ENCODE data around the gene IGFBP4. TPM values are rescaled to one million over a fixed set of nuclear protein-coding genes. Genes with fewer than 3 reads are reported as not detected.

The IGFBP4 gene
- total RNA-seq, 2 donors from 2014 or later, result 47.1 to 58.4 TPM

DNA sequence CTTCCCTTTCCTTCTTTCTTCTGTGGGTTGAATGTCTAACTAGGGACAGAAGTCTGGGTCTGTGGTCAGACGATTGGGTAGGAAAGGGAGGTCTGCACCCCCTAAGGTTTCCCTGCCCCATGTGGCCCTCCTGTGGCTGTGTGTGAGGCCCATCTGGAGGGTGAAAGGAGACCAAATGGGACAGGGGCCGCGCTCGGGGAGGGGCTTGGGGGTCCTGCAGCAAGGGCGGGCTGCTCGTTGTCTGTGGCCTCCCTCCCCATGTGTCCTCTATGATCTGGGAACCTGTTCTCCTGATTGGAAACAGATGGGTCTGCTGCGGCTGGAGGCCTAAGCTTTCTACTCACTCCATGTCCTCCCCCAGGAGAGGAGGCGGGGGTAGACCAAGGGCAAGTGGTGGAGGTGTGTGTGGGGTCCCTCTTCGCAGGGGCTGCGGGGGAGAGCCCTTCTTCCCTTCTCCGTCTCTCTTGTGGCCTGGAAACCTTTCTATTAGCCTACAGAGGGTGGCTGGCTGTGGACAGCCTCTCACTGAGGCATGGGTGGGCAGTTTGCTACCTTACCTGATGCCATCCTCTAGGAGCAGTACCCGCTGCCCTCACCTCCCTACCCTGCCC is 18.6 kb downstream of the IGFBP4 start:
- DNase-seq (no peak), ATAC-seq (replicated peaks in 1 of 2) (no peak)
- Mint-ChIP-seq H3K27ac (no peak overlapping the region), H3K4me1 (ENCODE audit: low read depth) (no peaks in the 10 kb centered on the region), H3K9me3 (no peaks in the 10 kb centered on the region), H3K27me3 (ENCODE audit: low read depth) (peaks cover 10% of the 10 kb centered on the region), H3K4me3 (no peak overlapping the region), H3K36me3 (ENCODE audit: insufficient read depth in 2 of 2) (no peaks in the 10 kb centered on the region)

DNA sequence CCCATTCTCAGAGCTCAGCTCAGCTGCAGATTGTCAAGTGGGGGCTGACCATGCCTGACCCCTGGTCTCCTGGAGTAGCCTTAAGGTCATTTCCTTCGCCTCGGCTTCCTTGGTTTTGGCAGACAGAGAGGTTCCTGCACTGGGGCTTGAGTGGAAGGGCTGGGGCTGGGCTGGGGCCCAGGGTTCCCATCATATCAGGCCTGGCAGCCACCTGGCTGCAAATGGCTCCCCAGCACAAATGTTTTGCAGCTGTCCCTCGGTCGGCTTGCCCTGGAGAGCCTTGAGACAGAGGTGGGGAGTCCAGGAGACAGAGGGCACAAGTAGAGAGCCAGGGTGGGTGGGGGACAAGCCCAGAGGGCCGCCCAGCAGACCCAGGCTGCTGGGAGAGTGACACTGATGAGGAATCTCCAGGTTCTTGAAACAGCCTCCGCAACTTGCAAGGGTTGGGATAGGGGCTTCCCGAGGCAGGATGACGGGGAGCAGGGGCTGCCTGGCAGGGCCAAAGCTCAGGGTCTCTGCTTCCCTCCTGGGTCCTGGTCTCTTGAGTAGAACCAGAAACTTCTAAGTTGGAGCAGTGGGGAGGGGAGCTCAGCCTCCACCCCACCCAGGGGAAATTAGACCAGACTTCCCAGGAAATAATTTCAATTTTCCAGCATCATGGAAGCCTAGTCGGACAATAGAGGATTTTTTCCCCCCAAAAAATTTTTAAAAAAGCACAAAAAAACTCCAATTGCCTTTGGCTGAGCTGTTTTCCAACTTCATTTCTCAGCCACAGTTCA is 19.3 kb downstream of the IGFBP4 start:
- Mint-ChIP-seq H3K27me3 (ENCODE audit: low read depth) (peaks cover 10% of the 10 kb centered on the region), H3K27ac (no peak overlapping the region), H3K4me1 (ENCODE audit: low read depth) (no peaks in the 10 kb centered on the region), H3K9me3 (no peaks in the 10 kb centered on the region), H3K36me3 (ENCODE audit: insufficient read depth in 2 of 2) (no peaks in the 10 kb centered on the region), H3K4me3 (no peak overlapping the region)
- ATAC-seq (replicated peaks in 1 of 2), result no peak
- no peak for DNase-seq

DNA sequence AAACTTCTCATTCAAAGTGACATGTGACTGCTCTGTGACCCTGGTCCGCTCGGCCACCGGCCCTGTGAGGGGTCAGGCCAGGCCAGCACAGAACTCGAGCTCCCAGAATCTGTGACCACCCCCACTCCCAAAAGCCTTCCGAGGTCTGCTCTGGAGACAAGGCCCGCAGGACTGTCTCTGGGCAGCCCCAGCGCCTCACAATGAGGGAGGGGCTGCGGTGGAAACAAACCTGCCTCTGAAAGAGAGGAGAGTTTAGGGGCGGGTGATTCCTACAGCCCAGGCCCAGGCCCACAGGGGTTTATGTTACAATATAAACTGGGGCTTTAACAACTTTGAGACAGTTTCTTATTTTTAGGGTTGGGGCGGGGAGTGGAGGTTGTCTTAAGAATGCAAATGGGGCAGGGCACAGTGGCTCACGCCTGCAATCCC is 19.9 kb downstream of the IGFBP4 start:
- Mint-ChIP-seq H3K9me3 (no peaks in the 10 kb centered on the region), H3K27me3 (ENCODE audit: low read depth) (peaks cover 10% of the 10 kb centered on the region), H3K27ac (no peak overlapping the region), H3K4me1 (ENCODE audit: low read depth) (no peaks in the 10 kb centered on the region), H3K4me3 (no peak overlapping the region), H3K36me3 (ENCODE audit: insufficient read depth in 2 of 2) (no peaks in the 10 kb centered on the region)
- DNase-seq (no peak), ATAC-seq (replicated peaks in 1 of 2) (no peak)

DNA sequence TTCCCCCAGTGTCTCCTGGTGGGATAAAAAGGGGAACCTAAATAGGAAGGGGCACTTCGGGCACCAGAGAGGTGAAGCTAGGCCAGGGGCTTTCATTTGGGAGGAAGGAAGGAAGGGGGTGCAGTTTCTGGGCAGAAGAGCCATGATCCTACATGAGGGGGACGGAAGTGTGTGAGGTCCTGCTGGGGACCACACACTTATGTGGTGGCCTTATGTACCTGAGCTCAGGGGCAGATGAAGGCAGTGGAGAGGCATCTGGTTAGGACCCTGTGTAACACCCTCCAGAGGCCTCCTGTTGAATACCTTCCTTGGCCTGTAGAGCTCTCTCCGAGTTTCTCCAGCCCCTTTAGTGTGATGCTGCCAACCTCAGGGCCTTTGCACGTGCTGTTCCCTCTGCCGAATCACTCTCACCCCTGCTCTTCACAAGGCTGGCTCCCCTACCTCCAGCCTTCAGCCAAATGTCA is 21.2 kb downstream of the IGFBP4 start:
- Mint-ChIP-seq H3K36me3 (ENCODE audit: insufficient read depth in 2 of 2) (no peaks in the 10 kb centered on the region), H3K27me3 (ENCODE audit: low read depth) (peaks cover 13% of the 10 kb centered on the region), H3K4me1 (ENCODE audit: low read depth) (no peaks in the 10 kb centered on the region), H3K9me3 (no peaks in the 10 kb centered on the region), H3K27ac (no peak overlapping the region), H3K4me3 (no peak overlapping the region)
- DNase-seq, result no peak
- ATAC-seq (replicated peaks in 1 of 2), result no peak

DNA sequence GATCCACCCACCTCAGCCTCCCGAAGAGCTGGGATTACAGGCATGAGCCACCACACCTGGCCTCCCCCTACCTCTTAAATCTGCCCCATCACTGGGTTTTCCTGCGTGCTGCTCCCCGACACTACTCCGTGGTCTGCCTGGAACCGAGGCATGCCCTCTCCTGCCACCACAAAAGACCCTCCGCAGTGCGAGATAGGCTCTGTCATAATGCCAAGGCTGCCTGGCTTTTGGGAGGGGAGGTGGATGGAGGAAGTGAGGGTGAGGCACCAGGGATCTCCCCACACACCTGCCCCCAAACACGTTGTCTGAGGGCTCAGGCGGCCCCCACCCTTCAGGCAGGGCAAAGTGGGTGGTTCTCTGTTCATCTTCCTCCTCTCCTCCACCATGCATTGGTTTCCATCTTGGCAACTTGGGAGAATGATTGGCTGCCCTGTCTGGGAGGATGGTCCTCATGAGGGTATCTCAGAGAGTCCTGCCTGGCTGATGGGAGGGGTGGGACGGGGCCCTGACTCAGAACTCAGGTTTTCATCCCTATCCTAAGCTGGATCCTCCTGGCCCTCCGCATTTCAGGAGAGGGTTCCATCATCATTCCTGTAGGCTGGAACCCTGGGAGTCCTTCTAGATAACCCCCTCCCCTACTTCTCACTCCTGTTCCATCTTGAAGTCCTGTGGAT is 23.2 kb downstream of the IGFBP4 start:
- H3K4me3 Mint-ChIP-seq, result no peak overlapping the region
- DNase-seq (no peak), ATAC-seq (replicated peaks in 1 of 2) (no peak)
- no peaks in the 10 kb centered on the region for H3K36me3 Mint-ChIP-seq (ENCODE audit: insufficient read depth in 2 of 2)
- no peak overlapping the region for H3K27ac Mint-ChIP-seq
- no peaks in the 10 kb centered on the region for H3K9me3 Mint-ChIP-seq
- peaks cover 17% of the 10 kb centered on the region for H3K27me3 Mint-ChIP-seq (ENCODE audit: low read depth)
- no peaks in the 10 kb centered on the region for H3K4me1 Mint-ChIP-seq (ENCODE audit: low read depth)

DNA sequence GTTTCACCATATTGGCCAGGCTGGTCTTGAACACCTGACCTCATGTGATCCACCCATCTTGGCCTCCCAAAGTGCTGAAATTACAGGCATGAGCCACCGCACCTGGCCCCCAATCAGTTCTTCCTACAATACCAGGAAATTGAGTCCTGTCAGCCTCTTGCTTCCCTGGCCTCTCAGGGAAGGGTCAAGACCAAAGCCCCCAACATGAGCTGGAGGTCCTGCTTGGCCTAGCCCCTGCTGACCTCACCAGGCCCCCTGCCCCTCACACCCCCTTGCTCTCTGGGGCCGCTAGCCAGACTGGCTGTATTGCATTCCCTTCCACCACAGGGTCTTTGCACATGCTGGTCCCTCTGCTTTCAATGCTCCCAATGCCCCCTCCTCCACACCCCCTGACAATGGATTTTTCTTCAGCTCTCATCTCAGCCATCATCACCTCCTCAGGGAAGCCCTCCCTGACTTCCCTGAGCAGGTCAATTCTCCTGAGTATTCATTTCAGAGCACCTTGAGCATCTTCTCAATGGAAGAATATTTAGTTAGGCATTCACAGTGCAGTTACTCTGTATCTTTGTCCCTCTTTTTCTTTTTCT is 24.1 kb downstream of the IGFBP4 start:
- Mint-ChIP-seq H3K36me3 (ENCODE audit: insufficient read depth in 2 of 2) (no peaks in the 10 kb centered on the region), H3K27ac (no peak overlapping the region)

DNA sequence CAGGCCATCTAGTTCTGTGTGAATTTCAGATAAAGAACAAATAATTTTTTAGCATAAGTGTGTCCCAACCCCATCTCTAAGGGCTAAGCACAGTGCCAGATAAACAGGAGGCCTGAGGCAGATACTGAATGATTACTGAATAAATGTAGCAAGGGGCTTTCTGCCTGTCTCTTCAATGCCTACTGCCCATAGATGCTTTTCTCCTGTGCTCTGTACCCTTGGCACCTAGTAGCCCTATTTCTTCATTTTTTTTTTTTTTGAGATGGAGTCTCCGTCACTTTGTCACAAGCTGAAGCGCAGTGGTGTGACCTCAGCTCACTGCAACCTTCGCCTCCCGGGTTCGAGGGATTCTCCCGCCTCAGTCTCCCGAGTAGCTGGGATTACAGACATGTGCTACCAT is 25.3 kb downstream of the IGFBP4 start:
- Mint-ChIP-seq H3K27ac (no peak overlapping the region), H3K36me3 (ENCODE audit: insufficient read depth in 2 of 2) (no peaks in the 10 kb centered on the region), H3K4me3 (no peak overlapping the region), H3K9me3 (no peaks in the 10 kb centered on the region), H3K4me1 (ENCODE audit: low read depth) (no peaks in the 10 kb centered on the region), H3K27me3 (ENCODE audit: low read depth) (peaks cover 17% of the 10 kb centered on the region)
- no peak for ATAC-seq (replicated peaks in 1 of 2)
- no peak for DNase-seq

More for the DNA sequence above, 24.1 kb downstream of the IGFBP4 start:
- no peak overlapping the region for H3K4me3 Mint-ChIP-seq
- ATAC-seq (replicated peaks in 1 of 2) (no peak), DNase-seq (no peak)
- H3K4me1 Mint-ChIP-seq (ENCODE audit: low read depth), result no peaks in the 10 kb centered on the region
- no peaks in the 10 kb centered on the region for H3K9me3 Mint-ChIP-seq
- peaks cover 17% of the 10 kb centered on the region for H3K27me3 Mint-ChIP-seq (ENCODE audit: low read depth)

DNA sequence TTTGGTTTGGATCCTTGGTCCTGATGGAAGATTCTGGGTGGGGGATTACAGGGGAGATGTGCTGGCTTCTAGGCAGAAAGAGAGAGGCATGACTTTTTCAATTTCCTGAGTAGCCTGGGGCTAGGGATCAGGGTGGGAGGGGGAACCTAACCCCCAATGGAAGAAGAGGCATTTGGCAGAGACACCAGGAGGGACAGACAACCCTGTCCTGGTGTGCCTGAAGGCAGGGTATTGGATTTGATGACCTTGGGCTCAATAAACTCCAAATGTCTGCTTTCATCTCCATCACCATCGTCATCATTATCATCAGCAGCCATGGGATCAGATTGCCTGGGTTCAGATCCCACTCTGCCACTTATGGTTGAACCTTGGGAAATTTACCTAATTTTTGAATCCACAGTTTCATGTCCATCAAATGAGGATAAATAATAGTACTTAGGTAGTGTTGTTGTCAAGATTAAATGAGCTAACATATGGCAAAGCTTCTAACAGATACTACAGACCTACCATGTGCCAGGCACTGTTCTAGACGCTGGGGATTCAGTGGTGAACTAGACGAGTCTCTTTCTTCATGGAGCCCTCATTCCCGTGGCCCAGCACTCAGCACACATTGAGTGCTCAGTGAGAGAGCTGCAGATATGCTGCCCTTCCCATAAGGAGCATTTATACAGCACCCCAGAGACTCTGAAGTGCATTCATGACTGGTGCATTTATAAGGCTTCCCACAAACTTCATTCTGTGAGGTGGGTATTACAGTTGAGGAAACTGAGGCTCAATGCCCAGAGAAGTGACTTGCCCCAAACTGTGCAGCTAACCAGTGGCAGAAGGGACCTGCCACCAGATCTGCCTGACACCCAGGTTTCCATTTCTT is 26.8 kb downstream of the IGFBP4 start:
- H3K9me3 Mint-ChIP-seq, result no peaks in the 10 kb centered on the region
- no peaks in the 10 kb centered on the region for H3K4me1 Mint-ChIP-seq (ENCODE audit: low read depth)
- H3K4me3 Mint-ChIP-seq, result no peak overlapping the region
- no peak overlapping the region for H3K27ac Mint-ChIP-seq
- no peak for DNase-seq
- H3K36me3 Mint-ChIP-seq (ENCODE audit: insufficient read depth in 2 of 2), result no peaks in the 10 kb centered on the region
- H3K27me3 Mint-ChIP-seq (ENCODE audit: low read depth), result peaks cover 17% of the 10 kb centered on the region
- no peak for ATAC-seq (replicated peaks in 1 of 2)

DNA sequence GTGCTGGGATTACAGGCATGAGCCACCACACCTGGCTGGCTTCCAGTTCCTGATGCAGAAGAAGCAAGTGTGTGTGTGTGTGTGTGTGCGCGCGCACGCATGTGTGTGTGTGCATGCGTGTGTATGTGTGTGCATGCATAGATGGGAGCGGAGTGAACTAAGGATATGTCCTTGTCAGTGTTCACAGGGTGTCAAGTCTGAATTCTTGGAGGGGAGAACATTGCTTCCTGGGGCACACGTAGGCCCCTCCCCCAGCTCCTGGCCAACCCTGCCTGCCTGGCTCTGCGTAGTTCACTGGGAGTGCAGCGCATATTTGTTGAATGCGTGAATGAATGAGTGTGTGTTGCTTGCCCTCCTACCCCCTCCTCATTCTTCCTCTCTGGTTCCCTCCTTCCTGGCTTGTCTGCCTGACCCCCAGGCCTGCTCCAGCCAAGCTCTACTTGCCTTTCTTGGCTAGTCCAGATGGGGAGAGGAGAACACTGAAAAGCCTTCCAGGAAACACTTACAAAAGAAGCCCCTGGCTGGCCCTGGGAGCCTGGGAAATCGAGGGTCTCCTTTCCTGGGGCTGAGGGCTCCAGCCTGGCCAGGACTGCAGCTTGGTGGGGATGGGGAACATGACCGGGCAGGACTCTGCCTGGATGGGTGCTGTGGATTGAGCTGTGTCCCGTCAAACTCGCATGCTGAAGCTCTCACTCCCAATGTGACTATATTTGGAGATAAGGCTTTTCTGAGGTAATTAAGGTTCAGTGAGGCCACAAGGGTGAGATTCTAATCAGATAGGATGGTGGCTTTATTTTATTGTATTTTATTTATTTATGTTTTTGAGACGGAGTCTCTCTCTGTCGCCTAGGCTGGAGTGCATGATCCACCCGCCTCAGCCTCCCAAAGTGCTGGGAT is 27.9 kb downstream of the IGFBP4 start:
- Mint-ChIP-seq H3K9me3 (no peaks in the 10 kb centered on the region), H3K4me3 (no peak overlapping the region), H3K4me1 (ENCODE audit: low read depth) (no peaks in the 10 kb centered on the region), H3K36me3 (ENCODE audit: insufficient read depth in 2 of 2) (peaks cover 0 to under 1% of the 10 kb centered on the region in 2 donors), H3K27me3 (ENCODE audit: low read depth) (peaks cover 11% of the 10 kb centered on the region), H3K27ac (no peak overlapping the region)
- DNase-seq, result no peak
- ATAC-seq (replicated peaks in 1 of 2), result no peak

DNA sequence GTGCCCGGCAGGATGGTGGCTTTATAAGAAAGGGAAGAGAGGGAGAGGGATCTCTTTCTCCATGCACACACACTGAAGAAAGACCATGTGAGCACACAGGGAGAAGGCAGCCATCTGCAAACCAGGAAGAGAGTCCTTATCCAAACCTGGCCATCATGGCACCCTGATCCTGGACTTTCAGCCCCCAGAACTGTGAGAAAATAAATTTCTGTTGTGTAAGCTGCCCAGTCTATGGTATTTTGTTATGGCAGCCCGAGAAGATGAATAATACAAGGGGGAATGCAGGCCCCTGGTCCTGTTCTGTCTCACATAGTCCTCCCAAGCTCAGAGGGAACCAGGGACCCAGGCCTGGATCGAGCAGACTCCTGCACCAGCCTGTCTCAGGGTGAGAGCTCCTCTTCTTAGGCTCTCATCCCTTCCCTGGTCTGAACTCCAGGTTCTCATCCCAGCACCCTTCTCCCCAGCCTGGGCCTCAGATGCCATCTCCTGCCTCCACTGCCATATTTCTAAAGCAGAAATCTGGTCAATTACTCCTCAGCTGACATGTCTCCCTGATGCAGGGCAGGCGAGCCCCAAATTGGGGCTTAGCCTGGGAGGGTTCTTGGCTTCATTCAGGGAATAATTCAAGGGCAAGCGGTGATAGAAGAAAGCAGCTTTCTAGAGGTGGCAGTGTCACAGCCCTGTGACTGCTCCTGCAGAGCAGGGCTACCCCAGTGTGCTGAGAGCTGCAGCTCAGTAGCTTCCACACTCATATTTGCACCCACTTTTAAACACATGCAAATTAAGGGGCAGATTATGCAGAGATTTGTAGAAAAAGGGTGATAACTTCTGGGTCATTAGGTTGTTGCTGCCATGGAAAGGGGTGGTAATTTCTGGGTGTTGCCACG is 28.8 kb downstream of the IGFBP4 start:
- peaks cover 7% of the 10 kb centered on the region for H3K4me1 Mint-ChIP-seq (ENCODE audit: low read depth)
- ATAC-seq (replicated peaks in 1 of 2) (no peak), DNase-seq (no peak)
- H3K27ac Mint-ChIP-seq, result no peak overlapping the region
- peaks cover 0 to 1% of the 10 kb centered on the region in 2 donors for H3K36me3 Mint-ChIP-seq (ENCODE audit: insufficient read depth in 2 of 2)
- no peaks in the 10 kb centered on the region for H3K9me3 Mint-ChIP-seq
- no peak overlapping the region for H3K4me3 Mint-ChIP-seq
- H3K27me3 Mint-ChIP-seq (ENCODE audit: low read depth), result peaks cover 7% of the 10 kb centered on the region

DNA sequence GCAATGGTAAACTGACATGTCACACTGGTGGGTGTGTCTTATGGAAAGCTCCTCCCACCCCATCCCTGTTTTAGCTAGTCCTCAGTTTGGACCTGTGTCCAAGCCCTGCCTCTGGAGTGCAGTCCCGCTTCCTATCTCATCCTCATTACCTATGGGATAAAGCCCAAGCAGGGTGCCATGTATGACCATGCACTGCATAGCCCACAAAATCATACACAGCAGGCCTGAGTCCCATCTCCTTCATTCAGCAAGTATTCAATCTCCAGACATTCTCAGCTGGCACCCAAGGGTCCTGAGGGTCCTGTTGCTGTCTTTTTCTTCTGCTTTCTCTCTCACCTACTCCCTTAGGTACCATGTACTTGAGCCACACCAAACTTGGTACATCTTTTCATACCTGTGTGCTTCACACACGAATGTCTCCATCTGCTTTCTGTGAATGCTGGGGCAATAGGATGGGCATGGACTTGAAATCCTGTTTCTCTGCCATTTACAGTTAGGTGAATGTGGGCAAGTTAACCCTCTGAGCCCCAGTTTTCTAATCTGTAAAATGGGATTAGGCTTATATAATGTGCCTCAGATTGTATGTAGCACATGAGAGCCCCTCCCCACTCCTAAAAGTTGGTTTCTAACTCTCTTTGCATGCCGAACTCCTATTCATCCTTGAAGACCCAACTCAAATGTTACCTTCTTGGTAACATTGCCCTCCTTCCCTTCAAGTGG is 29.6 kb downstream of the IGFBP4 start:
- Mint-ChIP-seq H3K27me3 (ENCODE audit: low read depth) (peaks cover 7% of the 10 kb centered on the region), H3K4me1 (ENCODE audit: low read depth) (peaks cover 11% of the 10 kb centered on the region), H3K36me3 (ENCODE audit: insufficient read depth in 2 of 2) (peaks cover 1 to 4% of the 10 kb centered on the region in 2 donors), H3K9me3 (no peaks in the 10 kb centered on the region), H3K27ac (no peak overlapping the region), H3K4me3 (no peak overlapping the region)
- DNase-seq, result no peak
- ATAC-seq (replicated peaks in 1 of 2), result no peak
